Osteocyte (in vitro differentiated cells): ENCODE measurements around the gene TWF2. TPM values are rescaled to one million over a fixed set of nuclear protein-coding genes. Genes with fewer than 3 reads are reported as not detected.

ENCODE experiments used
- DNase-seq: peaks from one replicate; pipeline ENCODE4 v3.0.0; 2021; ENCODE audit warnings: mixed read lengths; ENCODE audit not compliant: unreplicated experiment; ENCODE audit errors: extremely low spot score
- H3K27ac Mint-ChIP-seq: one replicate; pipeline ENCODE4 v1.8.0; 2021; ENCODE audit warnings: mild to moderate bottlenecking, mixed read lengths; ENCODE audit not compliant: unreplicated experiment
- H3K27me3 Mint-ChIP-seq: one replicate; pipeline ENCODE4 v1.8.0; 2021; ENCODE audit warnings: mixed read lengths; ENCODE audit not compliant: unreplicated experiment
- H3K36me3 Mint-ChIP-seq: one replicate; pipeline ENCODE4 v1.8.0; 2021; ENCODE audit warnings: mixed read lengths; ENCODE audit not compliant: unreplicated experiment
- H3K4me1 Mint-ChIP-seq: one replicate; pipeline ENCODE4 v1.8.0; 2021; ENCODE audit warnings: mixed read lengths; ENCODE audit not compliant: unreplicated experiment
- H3K4me3 Mint-ChIP-seq: one replicate; pipeline ENCODE4 v1.8.0; 2021; ENCODE audit warnings: mild to moderate bottlenecking, moderate library complexity, mixed read lengths; ENCODE audit not compliant: unreplicated experiment
- H3K9me3 Mint-ChIP-seq: one replicate; pipeline ENCODE4 v1.8.0; 2021; ENCODE audit warnings: mixed read lengths; ENCODE audit not compliant: unreplicated experiment
- total RNA-seq: library from RNA; stranded (reverse); gene quantifications from 2 replicates; pipeline ENCODE4 v1.2.1, GENCODE V29; 2021
- TF ChIP-seq, protein P1 (sequence below): fragments of 200-600 bp; sonication (generic); IDR thresholded peaks from 2 replicates; pipeline ENCODE4 v1.5.0; 2021; ENCODE audit warnings: antibody characterized with exemption, mild to moderate bottlenecking, moderate library complexity

The TWF2 gene
- total RNA-seq, 1 donor from 2014 or later: 58.6 TPM

DNA sequence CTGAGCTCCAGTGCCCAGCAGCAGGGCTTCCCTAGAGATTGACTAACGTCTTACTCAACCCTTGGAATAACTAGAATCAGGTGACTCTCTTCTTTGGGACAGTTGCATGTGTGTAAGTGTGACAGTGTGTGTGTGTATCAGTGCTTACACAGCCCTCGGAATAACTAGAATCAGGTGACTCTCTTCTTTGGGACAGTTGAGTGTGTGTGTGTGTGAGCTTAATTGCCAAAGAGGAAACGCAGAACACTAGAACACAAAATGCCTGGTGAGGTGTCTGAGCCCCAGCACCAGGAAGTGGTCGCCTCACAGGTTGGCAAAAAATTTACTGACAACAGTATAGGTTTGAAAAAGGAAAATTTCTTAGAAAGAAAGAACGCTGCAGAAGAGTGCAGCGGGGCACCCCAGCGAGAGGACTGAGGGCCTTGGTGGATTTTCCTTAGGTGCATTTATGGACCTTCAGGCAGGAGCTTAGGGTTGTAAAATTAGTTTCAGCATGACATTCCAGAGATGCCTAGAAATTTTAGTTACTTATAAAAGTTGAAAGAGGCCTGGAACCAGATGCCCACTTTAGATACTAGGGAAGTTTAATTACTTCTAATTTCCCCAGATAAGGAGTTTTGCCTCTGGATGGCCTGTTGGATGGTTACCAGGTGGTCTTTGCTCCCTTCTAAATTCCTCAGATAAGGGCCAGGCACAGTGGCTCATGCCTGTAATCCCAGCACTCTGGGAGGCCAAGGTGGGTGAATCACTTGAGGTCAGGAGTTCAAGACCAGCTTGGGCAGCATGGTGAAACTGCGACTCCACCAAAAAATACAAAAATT, 43.2 kb upstream of the TWF2 start:
- Mint-ChIP-seq H3K27me3 (no peaks in the 10 kb centered on the region), H3K27ac (no peak overlapping the region), H3K9me3 (no peaks in the 10 kb centered on the region), H3K4me3 (no peak overlapping the region), H3K36me3 (no peaks in the 10 kb centered on the region), H3K4me1 (peaks cover 28% of the 10 kb centered on the region)
- no peak for DNase-seq
- TF ChIP-seq, protein P1, sequence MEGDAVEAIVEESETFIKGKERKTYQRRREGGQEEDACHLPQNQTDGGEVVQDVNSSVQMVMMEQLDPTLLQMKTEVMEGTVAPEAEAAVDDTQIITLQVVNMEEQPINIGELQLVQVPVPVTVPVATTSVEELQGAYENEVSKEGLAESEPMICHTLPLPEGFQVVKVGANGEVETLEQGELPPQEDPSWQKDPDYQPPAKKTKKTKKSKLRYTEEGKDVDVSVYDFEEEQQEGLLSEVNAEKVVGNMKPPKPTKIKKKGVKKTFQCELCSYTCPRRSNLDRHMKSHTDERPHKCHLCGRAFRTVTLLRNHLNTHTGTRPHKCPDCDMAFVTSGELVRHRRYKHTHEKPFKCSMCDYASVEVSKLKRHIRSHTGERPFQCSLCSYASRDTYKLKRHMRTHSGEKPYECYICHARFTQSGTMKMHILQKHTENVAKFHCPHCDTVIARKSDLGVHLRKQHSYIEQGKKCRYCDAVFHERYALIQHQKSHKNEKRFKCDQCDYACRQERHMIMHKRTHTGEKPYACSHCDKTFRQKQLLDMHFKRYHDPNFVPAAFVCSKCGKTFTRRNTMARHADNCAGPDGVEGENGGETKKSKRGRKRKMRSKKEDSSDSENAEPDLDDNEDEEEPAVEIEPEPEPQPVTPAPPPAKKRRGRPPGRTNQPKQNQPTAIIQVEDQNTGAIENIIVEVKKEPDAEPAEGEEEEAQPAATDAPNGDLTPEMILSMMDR: no peak

DNA sequence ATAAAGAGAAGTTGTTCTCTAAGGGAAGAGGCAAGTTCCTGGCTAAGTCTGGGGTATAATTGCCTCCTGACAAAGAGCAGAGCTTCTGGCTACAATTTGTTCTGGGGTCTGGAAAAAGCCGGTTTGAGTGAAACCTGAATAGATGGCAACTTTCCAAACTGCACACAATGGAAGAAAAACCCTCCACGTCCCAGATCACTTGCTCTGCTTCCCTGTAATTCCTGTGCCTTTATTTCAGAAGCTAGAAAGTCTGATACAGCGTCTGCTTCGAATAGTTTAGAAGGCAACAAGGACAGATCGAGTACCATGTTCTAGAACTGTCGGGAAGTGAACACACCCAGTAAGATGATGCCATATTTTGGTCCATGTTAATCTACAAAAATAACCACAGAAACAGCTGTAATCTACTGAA, 41.1 kb upstream of the TWF2 start:
- peaks cover 3% of the 10 kb centered on the region for H3K36me3 Mint-ChIP-seq
- peak overlapping the region; percentile 4 for H3K4me3 Mint-ChIP-seq
- peak overlapping the region; percentile 83 for H3K27ac Mint-ChIP-seq

DNA sequence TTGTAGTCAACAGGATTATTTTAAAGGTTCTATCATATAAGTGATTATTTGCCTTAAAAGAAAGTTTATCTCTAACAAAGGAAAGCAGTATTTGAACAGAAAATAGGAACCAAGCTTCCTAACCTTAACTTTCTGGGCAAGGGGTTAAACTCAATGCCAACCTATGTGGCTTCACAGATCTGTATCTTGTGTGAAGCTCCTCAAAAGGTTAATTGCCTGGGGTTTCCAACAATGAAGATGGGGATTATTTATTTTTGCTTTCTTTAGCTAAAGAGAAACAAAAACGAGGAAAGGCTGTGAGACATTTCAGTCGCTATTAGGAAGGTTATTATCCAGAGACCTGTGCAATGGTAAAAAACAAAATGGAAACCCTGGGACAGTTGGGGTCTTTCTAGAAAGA, 40.6 kb upstream of the TWF2 start:
- Mint-ChIP-seq H3K4me3 (peak overlapping the region; percentile 97), H3K9me3 (no peaks in the 10 kb centered on the region), H3K4me1 (peaks cover 43% of the 10 kb centered on the region), H3K36me3 (peaks cover 4% of the 10 kb centered on the region), H3K27me3 (no peaks in the 10 kb centered on the region), H3K27ac (peak overlapping the region; percentile 83)
- DNase-seq: no peak
- TF ChIP-seq, protein P1: no peak

More for the DNA sequence above, 41.1 kb upstream of the TWF2 start:
- Mint-ChIP-seq H3K27me3 (no peaks in the 10 kb centered on the region), H3K4me1 (peaks cover 43% of the 10 kb centered on the region), H3K9me3 (no peaks in the 10 kb centered on the region)
- DNase-seq: no peak
- TF ChIP-seq, protein P1: no peak

DNA sequence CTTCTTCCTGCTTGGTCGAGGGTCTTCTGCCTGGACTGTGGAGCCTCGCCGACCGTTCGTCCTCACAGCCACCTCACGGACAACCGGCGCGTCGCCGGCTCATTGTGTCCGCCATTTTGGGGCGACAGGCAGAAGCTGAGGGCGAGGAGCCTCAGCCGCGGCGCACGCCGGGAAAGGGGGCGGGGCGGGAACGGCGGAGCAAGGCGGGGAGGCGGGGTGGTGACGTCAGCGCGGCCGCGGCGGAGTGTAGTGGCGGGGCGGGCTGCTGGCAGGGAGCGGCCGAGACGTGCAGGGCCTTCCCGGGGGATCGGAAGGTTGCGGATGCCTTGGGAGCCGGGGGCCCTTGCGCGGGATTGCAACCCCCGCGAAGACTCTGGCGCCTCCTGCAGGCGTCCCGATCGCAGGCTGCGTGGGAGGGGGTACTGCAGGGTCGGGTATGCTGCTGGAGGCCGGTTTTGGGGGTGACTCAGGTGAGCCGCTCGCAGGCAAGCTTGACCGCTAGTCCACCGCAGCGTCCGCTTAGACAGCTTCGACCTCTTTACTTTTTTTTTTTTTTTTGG, 39.6 kb upstream of the TWF2 start, which contains the start of gene WDR82:
Gene WDR82 (minus strand): TSS at position 140 of the 560 bp plus-strand sequence. CDS start 288 bp downstream, outside the sequence.
- Mint-ChIP-seq H3K4me3 (peak within 1 kb of the TSS; percentile 97), H3K4me1 (peaks cover 53% of the 10 kb centered on the region), H3K9me3 (no peaks in the 10 kb centered on the region), H3K36me3 (peaks cover 12% of the 10 kb centered on the region), H3K27me3 (no peaks in the 10 kb centered on the region), H3K27ac (peak within 1 kb of the TSS; percentile 98)
- DNase-seq: peak; percentile 99
- TF ChIP-seq, protein P1: peak; percentile 62

DNA sequence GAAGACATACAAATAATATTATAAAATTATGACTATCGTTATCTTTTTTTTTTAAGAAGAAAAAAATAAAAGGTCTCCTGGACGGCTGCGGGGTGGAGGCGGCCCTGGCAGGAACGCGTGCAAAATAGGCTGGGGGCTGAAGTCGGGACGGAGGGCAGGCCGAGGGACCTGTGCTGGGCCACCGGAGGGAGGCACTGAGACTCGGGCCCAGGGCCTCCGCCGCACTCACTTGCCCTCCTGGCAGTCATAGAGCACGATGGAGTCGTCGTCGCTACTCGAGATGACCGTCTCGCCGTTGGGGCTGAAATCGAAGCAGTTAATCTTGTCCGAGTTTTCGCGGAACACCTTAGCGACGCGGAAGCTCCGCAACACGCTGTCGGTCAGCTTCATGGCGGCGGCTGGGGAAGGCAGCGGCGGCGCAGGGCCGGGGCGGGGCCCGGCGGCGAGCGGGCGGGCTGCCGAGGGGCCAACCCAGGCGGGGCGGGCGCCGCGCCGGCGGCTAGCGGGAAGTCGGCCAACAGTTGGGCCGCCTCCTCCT, 39.1 kb upstream of the TWF2 start:
- Mint-ChIP-seq H3K27ac (peak overlapping the region; percentile 98), H3K9me3 (no peaks in the 10 kb centered on the region), H3K36me3 (peaks cover 12% of the 10 kb centered on the region), H3K4me1 (peaks cover 56% of the 10 kb centered on the region), H3K27me3 (no peaks in the 10 kb centered on the region), H3K4me3 (peak overlapping the region; percentile 97)
- no peak for DNase-seq
- TF ChIP-seq, protein P1: peak; percentile 46
